ENCODE measurements around the gene EDEM3. TPM values are rescaled to one million over a fixed set of nuclear protein-coding genes. Genes with fewer than 3 reads are reported as not detected.

EDEM3 gene
- total RNA-seq, 1 donor from 2014 or later = 16.2 TPM

DNA sequence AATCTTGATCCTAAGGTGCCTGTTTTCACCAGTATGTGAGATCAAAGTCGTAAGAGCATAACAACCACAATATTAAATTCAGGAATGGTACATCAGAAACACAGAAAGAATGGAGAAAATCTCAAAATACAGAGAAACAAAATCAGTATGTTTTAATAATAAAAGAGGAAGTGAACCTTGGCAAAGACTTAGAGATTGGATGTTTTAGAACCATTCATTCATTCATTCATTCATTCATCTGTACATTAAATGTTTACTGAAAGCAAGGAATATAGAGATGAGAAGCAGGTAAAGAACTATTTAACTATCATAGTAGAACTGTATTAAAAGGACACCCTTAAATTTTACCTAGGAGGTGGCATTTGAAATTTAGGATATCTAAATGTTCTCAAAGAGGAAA is 55.7 kb downstream of the EDEM3 start:
- no peak for TF ChIP-seq CTCF (IDR thresholded peaks at IDR 0.05)
- H3K36me3 Mint-ChIP-seq (ENCODE audit: low read depth) = peaks cover 74% of the 10 kb centered on the region
- no peak overlapping the region for H3K4me3 Mint-ChIP-seq
- peaks cover 3% of the 10 kb centered on the region for H3K4me1 Mint-ChIP-seq
- ChIA-PET POLR2A (no interaction called here), CTCF (no interaction called here)
- DNase-seq (no peak), ATAC-seq (ENCODE audit: low read depth) (no peak)
- H3K9me3 Mint-ChIP-seq = no peaks in the 10 kb centered on the region
- intact Hi-C loops (cut with micrococcal nuclease) = loop anchor here (10.0 kb wide), 1 partner anchor 1044 kb away; the partner anchor contains the start of gene APOBEC4
- H3K27me3 Mint-ChIP-seq = no peaks in the 10 kb centered on the region
- no peak overlapping the region for H3K27ac Mint-ChIP-seq

GRCh38 chr1:184698016-184698415 is 56.6 kb downstream of the EDEM3 start:
- intact Hi-C loops (cut with micrococcal nuclease) = loop anchor here (10.0 kb wide), 1 partner anchor 1043 kb away; the partner anchor contains the start of gene APOBEC4
- no peak overlapping the region for H3K4me3 Mint-ChIP-seq
- H3K4me1 Mint-ChIP-seq = peaks cover 3% of the 10 kb centered on the region
- peaks cover 77% of the 10 kb centered on the region for H3K36me3 Mint-ChIP-seq (ENCODE audit: low read depth)
- no peak for ATAC-seq (ENCODE audit: low read depth)
- no peak overlapping the region for H3K27ac Mint-ChIP-seq
- ChIA-PET POLR2A (no interaction called here), CTCF (no interaction called here)
- no peak for DNase-seq
- H3K27me3 Mint-ChIP-seq = no peaks in the 10 kb centered on the region
- TF ChIP-seq CTCF (IDR thresholded peaks at IDR 0.05) = no peak
- H3K9me3 Mint-ChIP-seq = no peaks in the 10 kb centered on the region

GRCh38 chr1:184696403-184696802 is 58.3 kb downstream of the EDEM3 start:
- CTCF ChIA-PET = no interaction called here

DNA sequence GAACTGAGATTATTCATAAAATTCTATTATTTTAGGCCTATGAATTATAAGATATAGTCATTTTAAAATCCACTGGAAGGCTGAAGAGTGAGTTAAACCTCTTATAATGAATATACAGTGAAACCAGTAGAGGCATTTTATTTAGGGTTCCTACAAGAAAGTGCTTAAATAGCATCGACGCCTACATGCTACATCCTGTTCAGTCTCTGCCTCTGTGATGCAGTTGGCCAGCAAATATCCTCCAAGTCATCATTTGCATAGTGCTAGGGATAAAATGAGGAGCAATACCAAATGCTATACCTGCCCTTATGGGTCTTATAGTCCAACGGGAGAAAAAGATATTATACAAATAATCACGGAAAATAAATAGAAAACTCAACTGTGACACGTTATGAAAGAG is 59.6 kb downstream of the EDEM3 start:
- no peak for ATAC-seq (ENCODE audit: low read depth)
- TF ChIP-seq CTCF (IDR thresholded peaks at IDR 0.05) = no peak
- H3K27ac Mint-ChIP-seq = no peak overlapping the region
- no peak for DNase-seq
- peaks cover 59% of the 10 kb centered on the region for H3K36me3 Mint-ChIP-seq (ENCODE audit: low read depth)
- CTCF ChIA-PET = no interaction called here
- H3K9me3 Mint-ChIP-seq = no peaks in the 10 kb centered on the region
- H3K4me3 Mint-ChIP-seq = no peak overlapping the region
- H3K4me1 Mint-ChIP-seq = peaks cover 3% of the 10 kb centered on the region
- POLR2A ChIA-PET = no interaction called here
- H3K27me3 Mint-ChIP-seq = no peaks in the 10 kb centered on the region
- intact Hi-C loops (cut with micrococcal nuclease) = loop anchor here (10.0 kb wide), 1 partner anchor 1040 kb away; the partner anchor contains the start of gene APOBEC4

More at GRCh38 chr1:184696403-184696802, 58.3 kb downstream of the EDEM3 start:
- Mint-ChIP-seq H3K27me3 (no peaks in the 10 kb centered on the region), H3K4me1 (peaks cover 3% of the 10 kb centered on the region), H3K36me3 (ENCODE audit: low read depth) (peaks cover 67% of the 10 kb centered on the region), H3K9me3 (no peaks in the 10 kb centered on the region), H3K4me3 (no peak overlapping the region), H3K27ac (no peak overlapping the region)
- DNase-seq (no peak), ATAC-seq (ENCODE audit: low read depth) (no peak)
- intact Hi-C loops (cut with micrococcal nuclease) = loop anchor here (10.0 kb wide), 1 partner anchor 1042 kb away; the partner anchor contains the start of gene APOBEC4
- no peak for TF ChIP-seq CTCF (IDR thresholded peaks at IDR 0.05)
- POLR2A ChIA-PET = no interaction called here

GRCh38 chr1:184693011-184693410 is 61.6 kb downstream of the EDEM3 start:
- ChIA-PET POLR2A (no interaction called here), CTCF (interaction anchor here (0.9 kb wide), 1 partner anchor 471 kb away, joined by 3 read pairs; no protein-coding TSS in a partner anchor)
- Mint-ChIP-seq H3K27me3 (no peaks in the 10 kb centered on the region), H3K4me1 (peaks cover 3% of the 10 kb centered on the region), H3K27ac (no peak overlapping the region), H3K36me3 (ENCODE audit: low read depth) (peaks cover 46% of the 10 kb centered on the region), H3K4me3 (no peak overlapping the region), H3K9me3 (no peaks in the 10 kb centered on the region)
- no peak for ATAC-seq (ENCODE audit: low read depth)
- DNase-seq = no peak
- intact Hi-C loops (cut with micrococcal nuclease) = loop anchor here (10.0 kb wide), 1 partner anchor 1038 kb away; the partner anchor contains the start of gene APOBEC4
- no peak for TF ChIP-seq CTCF (IDR thresholded peaks at IDR 0.05)

All from activated B cell treated with CpG ODN at 0.5 μM for 24 hours (primary cell).